CD4-positive, alpha-beta T cell treated with Interleukin-15 for 1 hour (primary cell): ENCODE results near the gene FGF1.

Experiments
- DNase-seq: peaks from one replicate; pipeline ENCODE4 v3.0.0-alpha.2; 2020

The FGF1 gene

DNA sequence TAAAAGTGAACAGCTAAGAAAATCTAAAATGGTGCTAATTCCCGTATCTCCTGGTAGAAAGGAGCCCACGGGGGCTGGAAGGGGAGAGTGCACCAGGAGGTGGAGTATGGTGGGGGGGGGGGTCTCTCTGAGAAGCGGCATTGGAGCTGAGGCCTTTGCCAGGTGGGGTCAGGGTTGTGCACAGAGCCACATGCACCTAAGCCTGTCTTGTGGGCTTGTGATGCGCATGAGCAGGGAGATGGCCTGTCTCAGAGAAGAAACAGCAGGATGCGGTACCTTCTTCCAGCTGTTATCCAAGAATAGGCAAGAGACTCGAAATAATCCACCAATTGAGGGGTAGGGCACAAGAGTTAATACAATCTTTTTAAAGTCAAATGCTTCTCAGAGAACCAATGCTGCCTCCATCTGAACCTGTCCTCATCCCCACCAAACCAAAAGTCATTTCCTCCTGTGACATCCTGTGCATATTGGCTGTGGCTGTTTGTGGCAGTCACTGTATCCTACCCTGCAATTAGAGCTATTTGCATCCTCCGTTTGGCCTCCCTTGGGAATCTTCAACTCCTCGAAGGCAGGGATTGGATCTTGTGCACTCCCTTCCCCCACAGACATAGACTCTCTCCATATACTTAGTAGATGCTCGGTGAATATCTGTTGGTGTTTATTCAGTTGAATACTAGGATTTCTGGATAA is 45.4 kb downstream of the FGF1 start:
- DNase-seq: no peak

DNA sequence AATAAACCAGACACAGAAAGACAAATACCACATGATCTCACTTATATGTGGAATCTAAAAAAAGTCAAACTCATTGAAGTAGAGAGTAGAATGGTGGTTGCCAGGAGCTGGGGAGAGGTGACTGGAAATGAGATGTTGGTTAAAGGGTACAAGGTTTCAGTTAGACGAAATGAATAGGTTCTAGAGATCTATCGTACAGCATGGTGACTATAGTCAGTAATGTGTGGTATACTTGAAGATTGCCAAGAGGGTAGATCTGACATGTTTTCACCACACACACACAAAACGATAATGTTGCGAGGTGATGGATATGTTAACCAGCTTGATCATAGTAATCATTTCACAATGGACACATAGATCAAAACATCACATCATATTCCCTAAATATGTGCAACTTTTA is 46.4 kb downstream of the FGF1 start:
- no peak for DNase-seq

DNA sequence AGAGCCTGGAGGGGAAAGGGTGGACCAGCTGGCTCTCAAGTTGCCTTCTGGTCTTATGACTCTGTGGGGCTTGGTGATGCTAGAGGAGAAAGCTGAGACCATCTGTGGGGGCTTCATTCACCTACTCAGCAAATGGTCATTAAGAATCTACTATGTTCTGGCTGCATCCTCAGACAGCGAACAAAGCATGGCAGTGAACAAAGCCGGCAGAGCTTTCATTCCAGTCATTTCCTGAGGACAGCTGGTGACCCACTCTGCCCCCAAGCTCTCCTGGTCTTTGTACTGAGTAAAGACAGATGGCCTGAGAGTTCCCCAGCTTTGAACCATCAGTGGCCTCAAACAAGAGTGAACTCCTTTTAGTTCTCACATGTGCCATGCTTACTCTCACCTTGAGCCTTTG is 48.0 kb downstream of the FGF1 start:
- DNase-seq: no peak

DNA sequence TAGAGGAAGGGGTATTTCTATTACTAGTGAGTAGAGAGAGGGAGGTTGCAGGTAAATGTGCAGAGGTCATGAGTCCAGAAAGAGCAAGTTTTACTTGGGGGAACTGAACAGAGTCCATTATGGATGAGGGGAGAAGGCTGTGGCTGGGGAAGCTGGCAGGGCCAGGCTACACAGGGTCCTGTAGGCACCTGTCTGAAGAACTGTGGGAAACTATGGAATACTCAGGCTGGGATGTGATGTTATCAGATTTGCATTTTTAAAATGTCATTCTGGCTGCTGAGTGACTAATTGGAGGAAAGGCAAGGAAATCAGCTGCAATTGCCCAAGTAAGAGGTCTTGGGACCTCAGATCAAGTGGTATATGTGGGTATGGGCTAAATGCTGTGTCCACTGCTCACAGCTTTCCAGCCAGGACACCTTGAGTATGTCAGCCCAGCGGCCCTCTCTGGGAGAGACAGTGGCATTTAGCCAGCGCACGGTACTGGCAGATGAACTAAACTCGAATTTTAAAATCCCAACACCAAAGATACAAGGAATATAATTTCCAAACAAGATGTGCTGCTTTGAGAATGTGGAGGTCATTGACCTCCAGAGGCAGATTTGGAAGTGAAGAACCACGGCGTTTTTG is 49.1 kb downstream of the FGF1 start:
- DNase-seq: no peak

DNA sequence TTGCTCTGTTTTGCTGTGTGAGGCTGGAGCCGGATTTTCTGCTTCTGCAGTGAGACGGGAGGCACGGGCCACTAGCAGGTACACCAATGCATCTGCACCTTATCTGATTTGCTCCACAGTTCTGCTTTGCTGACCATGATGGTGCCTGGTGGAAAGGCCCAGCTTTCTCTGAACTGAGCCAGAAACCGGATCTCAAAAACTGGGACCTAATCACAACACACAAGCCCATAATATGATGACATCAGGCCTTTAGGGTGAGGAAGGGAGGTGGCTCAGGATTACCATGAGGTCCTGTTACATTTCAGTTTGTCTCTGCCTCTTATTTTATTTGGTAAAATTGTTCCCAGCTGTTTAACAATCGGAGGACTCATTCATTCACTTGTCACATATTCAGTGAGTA is 49.8 kb downstream of the FGF1 start:
- DNase-seq: no peak

DNA sequence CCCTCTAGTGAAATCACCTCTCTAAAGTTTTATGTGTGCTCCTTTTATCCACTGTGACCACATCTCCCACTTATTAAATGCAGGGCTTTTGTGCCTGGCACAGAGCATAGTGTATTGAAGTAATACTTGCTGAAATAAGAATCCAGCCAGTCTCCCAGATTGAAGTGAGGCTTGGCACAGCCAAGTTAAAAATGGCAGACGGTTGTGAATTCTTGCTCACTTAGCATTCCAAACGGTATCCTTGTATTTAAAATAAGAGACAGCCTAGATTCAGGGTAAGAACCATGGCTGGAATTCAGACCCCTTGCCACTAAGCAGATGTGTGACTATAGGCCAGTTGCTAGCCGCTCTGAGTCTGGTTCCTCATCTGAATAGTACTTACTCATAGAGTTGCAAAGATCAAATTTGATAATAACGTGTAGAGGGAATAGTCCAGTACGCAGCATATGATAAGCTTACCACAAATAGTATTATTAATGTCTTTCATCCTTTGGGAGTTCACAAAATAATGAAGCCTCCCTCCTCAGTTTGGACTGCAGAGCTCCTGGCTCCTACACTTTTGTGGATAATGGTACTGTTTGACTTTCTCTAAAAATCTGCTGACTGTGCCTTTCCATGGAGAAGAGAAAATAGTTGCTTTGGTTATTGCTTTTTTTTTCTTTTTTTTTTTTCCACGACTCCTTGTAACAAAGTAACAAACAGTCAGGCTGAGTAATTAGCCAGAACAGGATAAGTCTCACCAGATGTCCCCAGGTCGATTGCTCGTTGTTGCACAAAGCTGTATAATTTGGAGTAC is 51.5 kb downstream of the FGF1 start:
- no peak for DNase-seq

DNA sequence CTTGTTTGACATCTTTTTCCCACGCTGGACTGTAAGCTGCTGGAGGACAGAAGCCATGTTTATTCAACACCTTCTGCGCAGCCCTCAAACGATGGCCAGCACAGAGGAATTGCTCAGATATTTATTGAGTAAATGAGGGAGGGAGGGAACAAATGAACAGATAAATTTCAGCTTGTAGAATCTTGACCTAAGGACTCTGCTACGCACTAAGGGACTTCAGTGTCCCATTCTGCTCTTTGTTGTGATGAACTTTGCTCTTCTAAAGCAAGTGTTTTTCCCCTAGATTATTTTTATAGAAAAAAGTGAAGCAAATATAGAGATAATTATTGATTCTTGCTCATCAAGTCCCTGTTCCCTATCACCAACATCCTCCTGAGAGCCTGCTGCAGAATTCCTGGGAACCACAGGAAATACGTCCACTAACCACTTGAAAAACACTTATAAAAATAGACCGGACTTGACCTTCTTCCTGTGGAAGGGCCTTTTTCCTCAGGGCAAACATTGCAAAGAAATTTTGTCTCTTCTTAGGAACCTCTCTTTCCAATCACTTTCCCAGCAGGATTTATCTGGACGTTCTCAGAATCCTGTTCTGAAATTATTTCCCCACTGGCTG is 54.9 kb downstream of the FGF1 start:
- no peak for DNase-seq

DNA sequence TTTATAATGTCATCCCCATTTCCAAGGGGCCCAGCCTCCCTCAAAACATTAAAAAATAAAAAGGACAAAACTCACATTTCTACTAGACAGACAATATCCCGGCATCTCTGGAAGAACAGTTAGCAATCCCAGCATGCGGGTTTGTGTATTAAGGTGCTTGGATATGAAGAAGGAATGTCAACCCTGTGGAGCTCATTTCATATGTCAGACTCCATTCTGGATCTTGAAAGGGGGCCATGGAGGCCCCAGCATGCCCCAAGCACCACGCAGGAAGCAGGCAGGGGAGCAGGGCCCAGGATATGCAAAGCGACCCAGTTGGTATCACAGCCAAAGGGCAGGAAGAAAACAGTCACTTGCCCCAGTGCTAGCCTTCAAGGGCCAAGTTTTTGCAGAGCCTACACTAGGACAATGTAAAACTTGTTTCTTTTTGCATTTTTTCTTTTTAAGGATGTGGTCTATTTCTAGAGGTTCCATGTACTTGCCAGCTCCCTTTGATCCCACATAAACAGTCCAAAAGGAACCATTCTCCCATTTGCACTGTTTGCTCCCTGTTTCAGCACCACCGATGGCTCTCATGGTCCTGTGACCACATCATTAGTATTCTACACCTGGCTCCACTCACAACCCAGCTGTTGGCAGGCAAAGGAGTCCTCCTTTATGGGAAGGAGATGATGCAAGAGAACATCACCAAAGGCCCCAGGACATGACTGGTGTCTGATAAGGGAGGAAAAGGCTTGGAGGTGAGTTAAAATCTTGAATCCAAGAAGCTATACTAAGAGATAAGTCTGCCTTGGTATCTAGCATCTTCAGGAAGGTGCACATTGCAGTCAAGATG is 58.3 kb downstream of the FGF1 start:
- no peak for DNase-seq

DNA sequence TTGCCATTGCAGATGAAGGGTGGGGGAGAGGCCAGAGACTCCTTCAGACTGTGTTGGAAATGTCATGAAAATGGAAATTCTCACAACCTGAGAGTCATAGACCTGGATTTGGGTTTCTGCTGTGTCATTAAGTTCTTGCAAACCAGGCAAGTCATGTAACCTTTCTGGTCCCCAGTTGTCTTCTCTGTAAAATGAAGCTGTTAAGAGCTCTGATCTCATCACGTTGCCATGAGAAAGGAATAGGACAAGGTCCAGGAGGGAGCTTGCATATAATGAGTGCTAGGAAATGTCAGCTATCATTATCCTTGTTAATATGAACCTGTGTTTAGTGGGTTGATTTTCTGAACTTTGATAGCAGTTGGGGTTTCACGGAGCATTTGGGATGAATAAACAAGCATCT is 59.1 kb downstream of the FGF1 start:
- no peak for DNase-seq

DNA sequence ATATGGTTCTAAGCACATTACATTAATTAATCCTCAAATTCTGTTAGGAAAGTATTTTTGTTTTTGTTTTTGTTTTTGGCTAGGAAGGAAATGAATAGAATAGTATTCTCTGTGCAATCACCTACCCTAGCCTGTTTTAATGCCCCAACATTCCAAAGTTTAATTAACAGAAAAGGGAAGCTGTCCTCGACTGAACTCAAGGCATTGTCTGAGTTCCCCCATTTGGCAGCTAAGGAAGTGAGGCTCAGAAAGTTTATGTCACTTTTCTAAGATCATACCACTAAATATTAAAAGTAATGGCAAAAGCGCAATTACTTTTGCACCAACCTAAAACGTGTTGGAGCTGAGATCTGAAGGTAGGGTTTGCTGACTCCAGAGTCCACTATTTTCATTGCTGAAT is 59.8 kb downstream of the FGF1 start:
- no peak for DNase-seq

DNA sequence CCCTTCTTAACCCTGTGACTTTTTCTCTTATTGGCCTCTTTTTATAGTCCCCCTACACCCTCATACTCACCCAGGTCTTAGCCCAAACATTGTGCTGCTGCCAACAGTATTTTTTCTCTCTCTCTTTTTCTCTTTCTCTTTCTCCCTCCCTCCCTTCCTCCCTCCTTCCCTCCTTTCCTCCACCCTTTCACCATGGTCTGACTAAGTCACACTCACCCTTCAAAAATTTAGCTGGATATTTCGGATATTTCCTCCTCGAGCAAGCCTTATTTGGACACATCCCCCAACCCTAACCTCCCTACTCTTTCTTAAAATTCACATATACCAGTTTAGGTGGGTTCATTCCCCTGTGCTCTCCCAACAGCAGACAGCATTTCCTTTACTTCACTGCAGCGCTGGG is 64.7 kb downstream of the FGF1 start:
- no peak for DNase-seq

DNA sequence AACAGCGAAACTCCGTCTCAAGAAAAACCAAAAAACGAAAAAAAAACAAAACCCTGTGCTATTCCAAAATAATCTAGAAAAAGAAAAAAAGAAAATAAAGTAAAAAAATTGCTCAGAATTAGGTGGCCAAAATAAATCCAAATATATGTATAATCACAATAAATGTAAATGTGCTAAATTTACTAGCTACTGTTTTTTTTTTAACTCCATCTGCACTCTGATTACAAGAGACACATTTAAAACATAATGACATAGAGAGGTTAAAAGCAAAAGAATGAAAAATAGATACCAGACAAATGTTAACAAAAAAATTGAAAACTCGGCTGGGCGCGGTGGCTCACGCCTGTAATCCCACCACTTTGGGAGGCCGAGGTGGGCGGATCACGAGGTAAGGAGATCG is 66.1 kb downstream of the FGF1 start:
- no peak for DNase-seq

DNA sequence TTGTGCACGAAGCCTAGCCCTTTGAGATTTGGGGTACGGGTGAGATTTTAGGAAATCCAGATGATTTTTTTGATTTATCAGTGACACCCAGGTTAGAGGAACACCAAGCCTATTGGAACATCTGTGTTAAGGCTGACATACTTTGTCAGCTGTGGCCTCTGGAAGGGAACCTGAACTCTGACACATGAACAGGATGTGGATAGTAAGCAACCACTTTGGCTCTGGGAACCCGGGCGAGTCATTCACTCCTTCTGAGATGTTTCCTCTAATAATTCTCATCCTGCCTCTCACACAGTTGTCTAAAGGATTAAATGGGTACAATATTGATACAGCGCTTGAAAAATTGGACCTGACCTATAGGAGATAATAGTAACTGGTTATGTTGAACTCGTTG is 67.8 kb downstream of the FGF1 start:
- no peak for DNase-seq

DNA sequence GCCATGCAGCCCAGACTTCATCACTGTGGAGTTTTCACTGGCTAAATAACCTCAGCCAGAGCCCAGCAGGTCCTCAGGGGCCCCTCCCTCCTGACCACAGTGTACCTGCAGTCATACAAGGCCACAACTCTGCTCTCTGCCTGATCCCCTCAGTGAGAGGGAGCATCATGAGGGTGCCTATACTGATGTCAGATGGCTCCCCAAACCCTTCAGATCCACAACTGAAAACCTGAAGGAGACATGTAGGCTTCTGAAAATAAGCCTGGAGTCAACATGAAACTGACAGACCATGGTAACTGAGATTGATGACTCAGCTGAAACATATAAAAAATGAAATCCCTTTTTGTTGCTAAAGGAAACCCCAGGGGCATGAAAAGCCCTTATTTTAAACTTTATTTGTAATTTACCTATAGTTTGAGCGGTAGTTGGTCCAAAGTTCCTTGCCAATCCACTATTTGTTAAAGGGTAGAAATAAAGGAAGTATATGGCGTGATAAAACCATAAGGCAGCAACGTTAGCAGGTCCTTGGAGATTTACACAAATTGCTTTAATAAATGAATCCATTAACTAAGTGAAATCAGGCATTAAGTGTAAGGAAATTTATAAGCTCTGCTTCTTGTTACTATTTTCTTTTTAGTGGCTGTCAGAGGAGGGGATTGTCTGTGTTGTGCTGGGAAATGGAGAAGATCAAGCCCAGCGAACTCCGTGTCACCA is 68.3 kb downstream of the FGF1 start:
- no peak for DNase-seq

DNA sequence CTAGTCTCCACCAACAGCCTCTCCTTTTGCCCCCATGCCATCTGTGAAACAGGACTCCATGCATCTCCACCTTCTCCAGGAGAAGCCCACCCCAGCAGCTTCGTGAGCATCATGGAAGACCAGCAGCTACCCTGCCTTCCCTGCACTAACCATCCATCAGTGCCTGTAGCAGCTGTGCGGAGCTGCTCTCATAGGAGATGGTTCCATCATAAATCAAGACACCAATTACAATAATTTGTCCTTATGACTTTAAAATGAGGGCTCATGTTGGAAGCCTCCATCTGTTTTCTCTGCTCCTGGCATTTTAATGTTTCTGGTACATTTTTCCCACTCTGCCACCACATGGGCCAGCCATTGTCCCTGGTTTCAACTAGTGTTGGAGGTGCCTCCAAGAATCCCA is 69.9 kb downstream of the FGF1 start:
- DNase-seq: no peak

DNA sequence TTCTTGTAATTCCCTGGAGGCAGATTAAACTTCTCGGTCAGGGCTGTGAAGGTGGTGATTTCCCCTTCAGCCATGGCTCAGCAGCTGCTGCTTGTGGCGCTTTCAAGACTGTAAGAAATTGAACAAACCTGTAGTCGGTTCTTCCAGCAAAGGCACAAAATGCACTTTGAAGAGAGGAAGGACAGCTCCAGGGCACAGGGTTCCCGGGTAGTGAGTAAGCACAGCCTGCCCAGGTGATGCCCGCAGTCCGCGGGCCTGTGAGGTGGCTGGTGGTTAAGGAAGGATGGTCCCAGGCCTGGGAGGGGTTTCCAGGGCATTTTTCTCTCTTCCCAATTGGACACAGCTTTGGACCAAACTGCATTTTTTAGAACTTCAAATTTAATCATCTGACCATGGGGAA is 71.8 kb downstream of the FGF1 start:
- DNase-seq: no peak

DNA sequence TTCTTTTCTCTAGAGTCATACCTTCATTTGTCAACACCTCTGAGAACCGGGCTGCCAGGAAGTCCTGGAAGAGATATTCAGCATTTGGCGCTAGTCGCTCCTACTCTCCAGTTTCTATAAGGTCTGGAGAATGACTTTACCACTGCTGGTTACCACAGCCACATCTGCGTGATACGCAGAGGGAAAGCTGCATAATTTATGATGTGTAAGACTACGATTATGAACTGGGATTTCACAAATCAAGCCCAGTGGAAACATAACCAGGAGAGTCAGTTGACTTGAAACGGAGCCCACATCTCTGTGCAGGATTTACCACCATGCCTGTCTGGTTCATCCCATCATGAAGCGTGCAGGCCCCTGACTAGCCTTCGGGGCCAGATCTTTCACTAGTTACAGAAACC is 72.6 kb downstream of the FGF1 start:
- DNase-seq: no peak

DNA sequence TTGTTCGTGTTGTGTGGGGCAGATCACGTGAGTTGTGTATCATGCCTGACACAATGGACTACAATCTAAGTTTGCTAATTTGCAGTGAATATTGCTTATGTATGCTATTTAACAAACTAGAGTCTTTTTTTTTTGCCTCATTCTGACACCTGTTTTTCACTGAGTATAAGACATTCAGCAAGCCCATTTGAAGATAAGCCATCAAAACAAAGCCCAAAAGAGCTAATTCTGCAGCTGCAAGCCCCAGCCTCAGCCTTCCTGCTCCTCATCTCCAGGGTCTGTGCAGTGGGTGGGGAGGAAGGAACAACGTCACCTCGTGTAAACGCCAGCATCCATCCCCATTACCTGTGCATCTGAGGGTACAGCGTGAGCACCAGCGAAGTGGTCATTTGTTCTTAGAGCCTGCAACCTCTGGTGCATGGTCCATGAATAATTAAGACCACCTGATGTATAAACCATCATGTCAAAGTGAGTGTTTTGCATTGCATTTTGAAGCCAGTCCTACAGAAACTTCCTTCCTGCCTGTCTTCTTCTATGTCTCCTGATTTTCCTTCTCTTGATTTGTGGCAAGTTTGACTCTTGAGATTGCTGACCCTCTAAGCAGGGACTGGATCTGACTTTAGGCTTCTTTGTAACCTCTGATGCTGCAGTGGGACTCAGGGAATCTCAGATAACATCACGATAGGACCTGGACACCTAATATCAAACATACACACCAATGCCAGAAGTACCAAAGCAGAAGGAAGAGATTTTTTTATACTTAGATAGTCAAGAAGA is 73.2 kb downstream of the FGF1 start:
- DNase-seq: no peak

DNA sequence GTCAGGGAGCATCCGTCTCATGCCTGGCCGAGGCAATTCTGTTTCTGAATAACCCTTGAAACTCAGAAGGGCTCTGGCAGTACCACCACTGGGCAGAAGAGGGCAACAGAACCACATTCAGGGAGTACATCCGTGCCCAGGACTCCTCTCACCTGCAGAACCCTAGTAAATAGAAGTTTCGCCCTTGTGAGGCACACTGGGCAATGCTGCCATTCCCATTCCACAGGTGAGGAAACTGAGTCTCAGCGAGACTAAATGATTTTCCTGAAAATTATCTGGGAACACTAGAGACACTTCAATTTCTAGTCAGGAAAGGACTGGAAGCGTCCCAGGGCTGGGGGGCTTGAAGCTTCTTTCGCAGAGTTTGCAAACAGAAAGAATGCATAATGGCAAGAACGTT is 74.7 kb downstream of the FGF1 start:
- DNase-seq: peak; percentile 41

DNA sequence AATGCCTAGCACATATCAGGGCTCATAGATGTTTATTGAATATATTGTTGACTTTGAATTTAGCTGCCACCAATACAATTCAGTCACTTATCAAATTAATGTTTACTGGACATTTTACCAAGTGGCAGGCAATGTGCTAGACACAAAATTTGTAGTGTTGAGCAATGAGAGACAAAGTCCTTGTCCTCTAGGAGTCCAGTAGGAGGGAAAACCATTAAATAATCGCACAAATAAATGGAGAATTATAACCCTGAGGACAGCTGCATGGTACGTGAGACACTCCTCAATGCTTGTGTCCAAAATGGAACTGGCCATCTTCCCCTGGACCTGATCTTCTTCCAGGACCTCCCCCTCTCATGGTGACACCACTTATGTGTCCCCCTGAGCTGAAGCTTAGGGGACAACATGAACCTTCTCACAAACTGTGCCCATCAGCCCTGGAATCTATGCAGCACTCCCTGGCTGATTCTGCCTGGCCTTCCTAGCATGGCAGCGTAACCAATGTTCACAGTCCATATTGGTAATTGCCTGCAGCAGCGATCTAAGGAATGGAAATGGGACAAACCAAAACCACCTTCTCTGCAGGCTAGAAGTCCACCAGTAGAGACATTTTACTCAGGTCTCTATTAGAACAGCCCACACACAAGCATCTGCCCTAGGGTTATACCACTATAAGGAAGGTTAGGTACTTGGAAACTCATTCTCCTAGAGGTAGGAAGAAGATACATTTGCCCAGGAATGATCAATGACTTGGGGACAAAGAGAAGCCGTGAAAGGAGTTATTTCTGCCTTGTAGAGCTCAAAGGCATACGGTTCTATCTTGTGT is 75.5 kb downstream of the FGF1 start:
- DNase-seq: no peak

DNA sequence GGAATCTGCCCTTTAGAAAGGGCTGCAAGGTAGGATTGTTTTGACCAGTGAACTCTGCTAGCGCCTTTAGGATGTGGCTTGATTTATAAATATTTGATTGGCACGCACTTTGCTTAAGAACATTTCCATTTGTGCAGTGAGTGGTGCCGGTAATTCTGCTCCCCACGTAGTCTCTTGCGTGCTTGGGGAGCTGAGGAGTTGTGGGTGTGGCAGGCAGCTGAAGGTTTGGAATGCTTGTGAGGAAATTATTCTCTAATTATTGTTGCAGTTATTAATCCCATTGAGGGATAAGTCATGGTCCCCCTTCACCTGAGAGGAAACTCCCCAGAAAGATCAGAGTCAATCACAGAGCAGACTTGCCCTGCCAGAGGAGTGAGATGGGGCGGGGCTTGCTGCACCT is 76.7 kb downstream of the FGF1 start:
- no peak for DNase-seq
